Medulla oblongata (tissue), 1 donor: ENCODE data around the gene PLA2R1.

Source experiments
- DNase-seq: peaks from one replicate; pipeline ENCODE4 v3.0.0-alpha.2; 2015; ENCODE audit errors: extremely low spot score

PLA2R1 gene

GRCh38 chr2:159933727-159934049 lies 128.7 kb downstream of the PLA2R1 start:
- DNase-seq = peak; percentile 65

GRCh38 chr2:159933040-159933726 lies 129.2 kb downstream of the PLA2R1 start:
- DNase-seq = no peak

- no peak for DNase-seq
Observed at GRCh38 chr2:159926695-159927094, 135.7 kb downstream of the PLA2R1 start.

- no peak for DNase-seq
Observed at GRCh38 chr2:159925975-159926374, 136.4 kb downstream of the PLA2R1 start.

- DNase-seq = no peak
Observed at GRCh38 chr2:159922563-159922962, 139.9 kb downstream of the PLA2R1 start.

- peak; percentile 59 for DNase-seq
Observed at GRCh38 chr2:159921752-159922404, 140.5 kb downstream of the PLA2R1 start.

- no peak for DNase-seq
Observed at GRCh38 chr2:159916511-159916910, 145.9 kb downstream of the PLA2R1 start.

- DNase-seq = no peak
Observed at GRCh38 chr2:159913900-159914299, 148.5 kb downstream of the PLA2R1 start.

GRCh38 chr2:159912580-159912979 lies 149.8 kb downstream of the PLA2R1 start:
- DNase-seq = no peak

GRCh38 chr2:159910951-159911350 lies 151.5 kb downstream of the PLA2R1 start:
- DNase-seq = no peak

GRCh38 chr2:159908623-159909022 lies 153.8 kb downstream of the PLA2R1 start:
- no peak for DNase-seq

GRCh38 chr2:159907909-159908308 lies 154.5 kb downstream of the PLA2R1 start:
- no peak for DNase-seq

GRCh38 chr2:159905926-159906714 lies 156.3 kb downstream of the PLA2R1 start:
- no peak for DNase-seq

- peak; percentile 75 for DNase-seq
Observed at GRCh38 chr2:159904959-159905305, 157.5 kb downstream of the PLA2R1 start.

- DNase-seq = peak; percentile 56
Observed at GRCh38 chr2:159904127-159904958, 158.1 kb downstream of the PLA2R1 start, which contains the start of gene LY75. LY75 (minus strand) TSS chr2:159904756.

- peak; percentile 40 for DNase-seq
Observed at GRCh38 chr2:159903443-159904126, 158.8 kb downstream of the PLA2R1 start.

GRCh38 chr2:159902722-159903121 lies 159.7 kb downstream of the PLA2R1 start:
- no peak for DNase-seq

GRCh38 chr2:159900343-159900742 lies 162.1 kb downstream of the PLA2R1 start:
- no peak for DNase-seq

- DNase-seq = no peak
Observed at GRCh38 chr2:159898441-159898840, 164.0 kb downstream of the PLA2R1 start.

GRCh38 chr2:159897720-159898119 lies 164.7 kb downstream of the PLA2R1 start:
- DNase-seq = no peak

- DNase-seq = no peak
Observed at GRCh38 chr2:159897081-159897480, 165.3 kb downstream of the PLA2R1 start.
